Inferior parietal cortex (tissue), 1 donor: ENCODE measurements around the gene ATP6V0D1.
"Not testable (repeated sequence)": the region's sequence is repeated elsewhere in the genome, so short reads cannot be mapped to it uniquely, and the experiment has no call there.

ENCODE experiments used
- DNase-seq: peaks from one replicate; pipeline ENCODE4 v3.0.0-alpha.2; 2016; ENCODE audit errors: extremely low spot score

ATP6V0D1 gene

GRCh38 chr16:67429799-67430503, 51.0 kb downstream of the ATP6V0D1 start:
- no peak for DNase-seq

- DNase-seq: no peak
Observed at GRCh38 chr16:67429053-67429798, 51.7 kb downstream of the ATP6V0D1 start.

GRCh38 chr16:67428146-67428731, 52.7 kb downstream of the ATP6V0D1 start:
- DNase-seq: peak; percentile 47

GRCh38 chr16:67426950-67427349, 54.0 kb downstream of the ATP6V0D1 start:
- DNase-seq: no peak

GRCh38 chr16:67426022-67426421, 54.9 kb downstream of the ATP6V0D1 start:
- no peak for DNase-seq

- no peak for DNase-seq
Observed at GRCh38 chr16:67425580-67425979, 55.4 kb downstream of the ATP6V0D1 start.

GRCh38 chr16:67425061-67425460, 55.9 kb downstream of the ATP6V0D1 start:
- no peak for DNase-seq

- no peak for DNase-seq
Observed at GRCh38 chr16:67424261-67424615, 56.7 kb downstream of the ATP6V0D1 start.

- peak; percentile 48 for DNase-seq
Observed at GRCh38 chr16:67423611-67424260, 57.2 kb downstream of the ATP6V0D1 start.

GRCh38 chr16:67423015-67423414, 57.9 kb downstream of the ATP6V0D1 start:
- DNase-seq: no peak

GRCh38 chr16:67421030-67421429, 59.9 kb downstream of the ATP6V0D1 start:
- DNase-seq: no peak

GRCh38 chr16:67419931-67420330, 61.0 kb downstream of the ATP6V0D1 start:
- DNase-seq: no peak

GRCh38 chr16:67419502-67419901, 61.5 kb downstream of the ATP6V0D1 start:
- no peak for DNase-seq

- DNase-seq: no peak
Observed at GRCh38 chr16:67417333-67418061, 63.5 kb downstream of the ATP6V0D1 start.

- peak; percentile 67 for DNase-seq
Observed at GRCh38 chr16:67415872-67416793, 64.8 kb downstream of the ATP6V0D1 start, which contains the start of gene ZDHHC1. ZDHHC1 (minus strand) TSS chr16:67416477; CDS start chr16:67407775, 8,702 bp downstream.

- not testable (repeated sequence) for DNase-seq
Observed at GRCh38 chr16:67415421-67415820, 65.5 kb downstream of the ATP6V0D1 start.

GRCh38 chr16:67413978-67414911, 66.7 kb downstream of the ATP6V0D1 start:
- DNase-seq: no peak

GRCh38 chr16:67412294-67412693, 68.7 kb downstream of the ATP6V0D1 start:
- DNase-seq: no peak

- DNase-seq: no peak
Observed at GRCh38 chr16:67411339-67411738, 69.6 kb downstream of the ATP6V0D1 start.
